Uterus (tissue), 2 donors: Measurements from ENCODE around the gene WDR72.
A peak's percentile ranks its signal among the peaks of the same experiment; 100 is the strongest.

Source experiments
- POLR2A ChIP-seq, 2 donors: fragments of 450-650 bp; IDR thresholded peaks; one replicate each; pipeline ENCODE4 v1.6.1; 2016; ENCODE audit warnings: antibody characterized with exemption in 2 of 2, mild to moderate bottlenecking in 1 of 2, moderate library complexity in 1 of 2
- TF ChIP-seq, protein P1 (sequence below), 4 experiments: fragments of 200-600 bp in 2 of 4; fragments of 450-650 bp in 2 of 4; sonication (generic) in 2 of 4; IDR thresholded peaks; one replicate each; pipeline ENCODE4 v1.5.1; 2016 to 2019; ENCODE audit warnings: antibody characterized with exemption in 4 of 4, mild to moderate bottlenecking in 2 of 4, moderate library complexity in 1 of 4

DNA sequence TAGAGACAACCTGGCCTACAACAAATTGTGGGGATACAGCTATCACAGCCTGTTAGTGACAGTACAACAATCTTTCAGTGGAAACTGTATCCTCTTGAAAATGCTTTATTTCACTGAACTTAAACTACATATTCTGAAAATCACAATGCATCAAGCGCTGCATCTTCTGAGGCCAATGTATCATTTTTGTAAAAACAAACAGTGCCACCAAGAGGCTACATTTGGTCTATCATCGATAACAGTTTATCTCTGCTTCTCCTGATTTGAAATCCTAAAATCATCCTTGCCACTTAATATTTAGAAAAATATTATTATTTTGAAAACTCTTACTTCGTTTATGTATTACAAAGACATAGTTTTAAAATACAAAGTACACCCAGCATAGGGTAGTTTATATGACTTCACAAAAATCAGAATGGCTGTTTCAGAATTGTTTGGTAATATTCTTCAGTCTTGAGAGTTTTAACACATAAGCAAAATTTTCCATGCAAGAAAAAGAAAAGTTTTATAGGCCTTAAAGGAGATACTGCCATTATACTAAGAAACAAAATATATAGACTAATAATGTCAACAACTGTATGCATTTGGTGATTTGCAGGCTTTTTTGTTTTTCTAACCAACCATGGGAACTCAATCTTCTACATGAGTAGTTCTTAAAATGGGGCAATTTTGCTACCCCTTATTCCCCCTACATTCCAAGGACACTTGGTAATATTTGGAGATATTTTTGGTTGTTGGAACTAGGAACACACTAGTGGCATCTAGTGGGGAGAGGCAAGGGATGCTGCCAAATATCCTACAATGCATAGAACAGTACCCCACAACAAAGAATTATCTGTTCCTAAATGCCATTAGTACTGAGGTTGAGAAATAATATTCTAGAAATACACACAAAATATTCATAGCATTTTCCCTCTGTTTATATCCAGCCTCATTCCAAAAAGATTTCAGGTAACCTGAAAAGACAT, 42.3 kb downstream of the WDR72 start:
- TF ChIP-seq, protein P1, sequence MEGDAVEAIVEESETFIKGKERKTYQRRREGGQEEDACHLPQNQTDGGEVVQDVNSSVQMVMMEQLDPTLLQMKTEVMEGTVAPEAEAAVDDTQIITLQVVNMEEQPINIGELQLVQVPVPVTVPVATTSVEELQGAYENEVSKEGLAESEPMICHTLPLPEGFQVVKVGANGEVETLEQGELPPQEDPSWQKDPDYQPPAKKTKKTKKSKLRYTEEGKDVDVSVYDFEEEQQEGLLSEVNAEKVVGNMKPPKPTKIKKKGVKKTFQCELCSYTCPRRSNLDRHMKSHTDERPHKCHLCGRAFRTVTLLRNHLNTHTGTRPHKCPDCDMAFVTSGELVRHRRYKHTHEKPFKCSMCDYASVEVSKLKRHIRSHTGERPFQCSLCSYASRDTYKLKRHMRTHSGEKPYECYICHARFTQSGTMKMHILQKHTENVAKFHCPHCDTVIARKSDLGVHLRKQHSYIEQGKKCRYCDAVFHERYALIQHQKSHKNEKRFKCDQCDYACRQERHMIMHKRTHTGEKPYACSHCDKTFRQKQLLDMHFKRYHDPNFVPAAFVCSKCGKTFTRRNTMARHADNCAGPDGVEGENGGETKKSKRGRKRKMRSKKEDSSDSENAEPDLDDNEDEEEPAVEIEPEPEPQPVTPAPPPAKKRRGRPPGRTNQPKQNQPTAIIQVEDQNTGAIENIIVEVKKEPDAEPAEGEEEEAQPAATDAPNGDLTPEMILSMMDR (IDR thresholded peaks at IDR 0.05), result peak in 1 of 4 experiments; percentile 6
- TF ChIP-seq POLR2A (IDR thresholded peaks at IDR 0.05), result no peak
